Measurements from ENCODE around the gene RAI1. TPM values are rescaled to one million over a fixed set of nuclear protein-coding genes. Genes with fewer than 3 reads are reported as not detected.

Gene RAI1
- polyA plus RNA-seq, 6 donors from 2014 or later, result 1.9 to 3.8 (median 2.6) TPM

- peaks cover 16 to 22% (median 19%) of the 10 kb centered on the region in 3 donors for H3K4me1 Mint-ChIP-seq
- no peak for ATAC-seq (ENCODE audit: low read depth in 2 of 2)
- no peak overlapping the region for H3K4me3 Mint-ChIP-seq
These were observed 13.3 kb upstream of the RAI1 start for GRCh38 chr17:17667947-17668346.

GRCh38 chr17:17668358-17668757, 12.9 kb upstream of the RAI1 start:
- no peaks in the 10 kb centered on the region for H3K9me3 Mint-ChIP-seq
- H3K4me1 Mint-ChIP-seq, result peaks cover 12 to 21% (median 16%) of the 10 kb centered on the region in 3 donors
- ATAC-seq (ENCODE audit: low read depth in 2 of 2), result no peak
- H3K27ac Mint-ChIP-seq, result peak overlapping the region in 1 of 6 donors; percentile 52
- no peaks in the 10 kb centered on the region for H3K36me3 Mint-ChIP-seq
- peaks cover 0 to 8% (median 0%) of the 10 kb centered on the region in 3 donors for H3K27me3 Mint-ChIP-seq
- H3K4me3 Mint-ChIP-seq, result no peak overlapping the region
- DNase-seq, result no peak

More at GRCh38 chr17:17667947-17668346, 13.3 kb upstream of the RAI1 start:
- no peaks in the 10 kb centered on the region for H3K36me3 Mint-ChIP-seq
- DNase-seq, result no peak
- H3K27me3 Mint-ChIP-seq, result peaks cover 0 to 12% (median 0%) of the 10 kb centered on the region in 3 donors
- no peaks in the 10 kb centered on the region for H3K9me3 Mint-ChIP-seq
- H3K27ac Mint-ChIP-seq, result peak overlapping the region in 1 of 6 donors; percentile 3

DNA sequence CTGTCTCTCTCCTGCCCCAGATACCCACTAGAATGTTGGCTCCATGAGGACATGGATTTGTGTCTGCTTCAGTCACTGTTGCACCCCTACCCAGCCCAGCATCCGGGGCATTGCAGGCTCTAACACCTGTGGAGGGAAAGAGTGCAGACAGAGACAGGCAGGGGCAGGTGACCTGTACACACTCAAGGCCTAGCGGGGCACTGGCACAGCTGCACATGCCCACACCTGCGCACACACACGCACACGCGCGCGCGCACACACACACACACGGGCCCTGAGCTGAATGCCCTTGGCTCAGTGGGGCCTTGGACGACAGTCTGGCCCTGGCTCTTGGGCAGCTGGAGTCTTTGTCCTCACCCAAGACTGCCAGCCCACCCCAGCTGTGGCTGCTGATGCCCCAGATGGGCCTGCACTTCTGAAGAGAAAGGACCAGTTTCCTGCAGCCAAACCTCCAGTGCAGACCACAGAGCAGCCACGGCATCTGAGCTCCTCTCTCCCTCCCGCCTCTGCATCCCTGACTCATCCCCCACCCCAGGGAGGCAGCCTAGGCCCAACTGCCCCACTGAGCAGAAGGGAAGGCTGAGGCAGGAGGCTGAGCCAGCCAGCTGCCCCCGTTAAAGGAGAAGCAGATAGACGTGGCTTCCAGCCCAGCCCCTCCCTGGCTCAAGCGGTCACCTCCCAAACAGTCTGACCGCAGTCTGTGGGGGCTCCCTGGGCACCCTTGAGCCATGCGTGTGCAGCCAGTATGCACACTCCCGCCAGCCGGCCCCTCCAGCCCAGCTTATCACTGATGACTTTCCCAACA, 12.3 kb upstream of the RAI1 start:
- no peak for ATAC-seq (ENCODE audit: low read depth in 2 of 2)
- H3K27ac Mint-ChIP-seq, result no peak overlapping the region
- H3K4me3 Mint-ChIP-seq, result peak overlapping the region in 1 of 8 donors; percentile 15
- no peaks in the 10 kb centered on the region for H3K36me3 Mint-ChIP-seq
- no peaks in the 10 kb centered on the region for H3K9me3 Mint-ChIP-seq
- no peak for DNase-seq
- H3K27me3 Mint-ChIP-seq, result peaks cover 0 to 10% (median 0%) of the 10 kb centered on the region in 3 donors
- peaks cover 8 to 16% (median 11%) of the 10 kb centered on the region in 3 donors for H3K4me1 Mint-ChIP-seq

DNA sequence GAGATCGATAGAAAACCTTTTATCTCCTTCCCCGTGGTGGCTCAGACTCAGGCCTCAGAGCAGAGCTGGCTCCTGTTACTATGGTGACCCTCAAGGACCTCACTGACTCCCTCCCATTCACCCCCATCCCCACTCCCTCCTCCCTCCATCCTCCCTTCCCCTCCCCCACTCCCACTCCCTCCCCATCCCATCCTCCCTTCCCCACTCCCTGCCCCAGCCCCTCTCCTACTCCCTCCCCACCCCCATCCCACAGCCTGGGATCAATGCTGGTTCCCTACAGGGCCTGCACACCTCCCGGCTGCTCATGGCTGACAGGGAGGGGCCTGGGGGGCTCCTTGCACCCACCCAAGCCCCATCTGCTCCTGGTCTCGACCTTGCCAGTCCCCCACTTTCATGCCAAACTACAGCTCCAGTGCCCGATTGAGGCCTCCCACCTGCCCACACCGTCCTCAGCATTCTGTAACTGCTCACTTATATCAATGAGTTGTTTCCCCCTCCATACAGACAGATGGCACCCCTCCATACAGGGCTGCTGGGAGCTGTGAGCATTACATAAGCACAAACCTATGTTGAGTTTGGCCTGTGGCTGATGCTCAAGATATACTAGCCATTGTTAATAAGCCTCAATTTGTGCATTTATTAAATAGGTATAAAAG, 11.6 kb upstream of the RAI1 start:
- DNase-seq, result no peak
- Mint-ChIP-seq H3K9me3 (no peaks in the 10 kb centered on the region), H3K36me3 (no peaks in the 10 kb centered on the region), H3K4me3 (no peak overlapping the region), H3K27me3 (peaks cover 0 to 10% (median 0%) of the 10 kb centered on the region in 3 donors), H3K27ac (no peak overlapping the region), H3K4me1 (peaks cover 8 to 16% (median 11%) of the 10 kb centered on the region in 3 donors)
- ATAC-seq (ENCODE audit: low read depth in 2 of 2), result no peak

DNA sequence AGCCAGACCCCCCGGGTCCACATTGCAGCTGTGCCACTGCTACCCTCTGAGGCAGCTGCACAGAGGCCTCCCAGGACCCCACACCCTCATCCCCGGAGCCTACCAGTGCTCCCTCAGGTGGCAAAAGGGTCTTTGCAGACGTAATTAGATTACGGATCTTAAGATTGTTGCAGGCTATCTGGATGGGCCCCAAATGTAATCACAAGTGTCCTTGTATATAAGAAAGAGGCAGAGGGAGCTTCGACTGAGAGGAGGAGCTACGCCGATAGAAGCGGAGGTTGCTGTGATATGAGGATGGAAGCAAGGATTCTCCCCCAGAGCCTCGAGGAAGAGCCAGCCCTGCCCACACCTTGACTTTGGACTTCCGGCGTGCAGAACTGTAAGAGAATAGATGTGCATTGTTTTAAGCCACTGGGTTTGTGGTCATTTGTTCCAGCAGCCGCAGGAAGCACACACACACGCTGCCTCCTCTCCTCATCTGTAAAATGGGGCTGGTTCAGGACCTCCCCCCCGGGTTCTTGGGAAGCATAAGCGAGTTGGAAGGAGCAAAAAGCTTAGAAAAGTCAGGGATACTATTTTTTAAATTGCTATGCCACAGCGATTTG, 10.5 kb upstream of the RAI1 start:
- Mint-ChIP-seq H3K4me1 (peaks cover 8 to 16% (median 13%) of the 10 kb centered on the region in 3 donors), H3K9me3 (no peaks in the 10 kb centered on the region), H3K4me3 (no peak overlapping the region), H3K36me3 (no peaks in the 10 kb centered on the region), H3K27me3 (peaks cover 0 to 10% (median 0%) of the 10 kb centered on the region in 3 donors), H3K27ac (peak overlapping the region in 2 of 6 donors; percentile 10 to 39)
- ATAC-seq (ENCODE audit: low read depth in 2 of 2), result no peak
- no peak for DNase-seq

DNA sequence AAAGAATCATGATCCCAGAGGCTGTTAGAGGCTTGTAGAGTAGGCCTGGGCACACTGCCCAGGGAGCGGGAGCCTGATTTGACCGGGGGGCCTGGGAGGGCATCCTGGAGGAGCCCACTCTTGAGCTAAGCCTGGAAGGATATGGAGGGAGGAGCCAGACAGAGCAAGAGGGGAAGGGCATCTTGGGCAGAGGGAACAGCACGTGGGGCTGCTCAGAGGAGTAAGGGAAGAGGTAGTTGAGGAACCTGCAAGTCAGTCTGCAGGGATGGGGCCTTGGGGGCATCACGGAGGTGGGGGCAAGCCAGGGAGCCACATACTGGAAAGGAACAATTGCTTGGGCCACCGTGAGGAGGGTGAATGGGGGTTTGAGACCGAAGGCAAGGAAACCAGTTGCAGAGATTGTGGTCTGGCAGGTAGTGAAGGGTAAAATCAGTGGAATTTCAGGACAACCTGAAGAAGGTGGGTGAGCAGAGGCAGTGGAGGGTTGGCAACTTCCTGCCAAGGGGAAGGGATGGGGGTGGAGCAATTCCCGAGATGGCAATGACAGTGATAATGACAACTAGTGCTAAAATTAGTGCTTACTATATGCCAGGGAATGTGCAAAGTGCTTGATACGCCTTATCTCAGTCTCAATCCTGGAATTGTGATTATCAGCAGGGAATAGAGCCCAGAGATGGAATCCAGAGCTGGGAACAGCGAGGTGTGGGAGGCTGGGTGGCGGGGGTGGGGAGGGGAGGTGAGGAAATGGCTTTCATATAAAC, 9.7 kb upstream of the RAI1 start:
- H3K4me1 Mint-ChIP-seq, result peaks cover 15 to 23% (median 21%) of the 10 kb centered on the region in 3 donors
- peak overlapping the region in 1 of 6 donors; percentile 53 for H3K27ac Mint-ChIP-seq
- no peak for DNase-seq
- no peak for ATAC-seq (ENCODE audit: low read depth in 2 of 2)
- H3K9me3 Mint-ChIP-seq, result no peaks in the 10 kb centered on the region
- no peaks in the 10 kb centered on the region for H3K36me3 Mint-ChIP-seq
- peaks cover 0 to 10% (median 0%) of the 10 kb centered on the region in 3 donors for H3K27me3 Mint-ChIP-seq
- peak overlapping the region in 1 of 8 donors; percentile 8 for H3K4me3 Mint-ChIP-seq

GRCh38 chr17:17672453-17673368, 8.5 kb upstream of the RAI1 start:
- H3K4me3 Mint-ChIP-seq, result peak overlapping the region in 1 of 8 donors; percentile 76
- peaks cover 0 to 10% (median 0%) of the 10 kb centered on the region in 3 donors for H3K27me3 Mint-ChIP-seq
- ATAC-seq (ENCODE audit: low read depth in 2 of 2) (peak in 1 of 2 donors; percentile 37), DNase-seq (no peak)
- H3K36me3 Mint-ChIP-seq, result no peaks in the 10 kb centered on the region
- H3K9me3 Mint-ChIP-seq, result no peaks in the 10 kb centered on the region
- H3K27ac Mint-ChIP-seq, result peak overlapping the region in 1 of 6 donors; percentile 10
- H3K4me1 Mint-ChIP-seq, result peaks cover 16 to 23% (median 23%) of the 10 kb centered on the region in 3 donors

GRCh38 chr17:17675416-17675815, 5.8 kb upstream of the RAI1 start:
- no peak overlapping the region for H3K4me3 Mint-ChIP-seq
- H3K27ac Mint-ChIP-seq, result no peak overlapping the region
- no peaks in the 10 kb centered on the region for H3K36me3 Mint-ChIP-seq
- ATAC-seq (ENCODE audit: low read depth in 2 of 2) (no peak), DNase-seq (no peak)
- H3K4me1 Mint-ChIP-seq, result peaks cover 16 to 23% (median 21%) of the 10 kb centered on the region in 3 donors
- H3K9me3 Mint-ChIP-seq, result no peaks in the 10 kb centered on the region
- peaks cover 4 to 10% (median 7%) of the 10 kb centered on the region in 3 donors for H3K27me3 Mint-ChIP-seq

- peak in 1 of 2 donors; percentile 3 for ATAC-seq (ENCODE audit: low read depth in 2 of 2)
- peak overlapping the region in 5 of 6 donors; percentile 15 to 75 (median 39) for H3K27ac Mint-ChIP-seq
- peaks cover 4 to 10% (median 7%) of the 10 kb centered on the region in 3 donors for H3K27me3 Mint-ChIP-seq
- no peaks in the 10 kb centered on the region for H3K36me3 Mint-ChIP-seq
- H3K4me1 Mint-ChIP-seq, result peaks cover 16 to 28% (median 21%) of the 10 kb centered on the region in 3 donors
- DNase-seq, result no peak
- no peaks in the 10 kb centered on the region for H3K9me3 Mint-ChIP-seq
- peak overlapping the region in 2 of 8 donors; percentile 9 to 56 for H3K4me3 Mint-ChIP-seq
These were observed 5.2 kb upstream of the RAI1 start for GRCh38 chr17:17675925-17676534.

DNA sequence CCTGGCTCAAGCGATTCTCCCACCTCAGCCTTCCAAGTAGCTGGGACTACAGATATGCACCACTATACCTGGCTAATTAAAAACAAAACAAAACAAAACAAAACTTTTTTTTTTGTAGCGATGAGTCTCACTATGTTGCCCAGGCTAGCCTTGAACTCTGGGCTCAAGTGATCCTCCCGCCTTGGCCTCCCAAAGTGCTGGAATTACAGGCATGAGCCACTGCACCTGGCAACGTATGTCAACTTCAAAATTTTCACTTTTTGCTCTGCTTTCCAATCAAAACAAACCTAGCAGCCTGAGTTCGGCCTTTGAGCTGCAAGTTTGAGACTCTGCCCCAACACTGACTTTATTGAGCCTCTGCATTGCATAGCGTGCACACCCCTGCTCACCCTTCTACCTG, 4.5 kb upstream of the RAI1 start:
- no peak overlapping the region for H3K4me3 Mint-ChIP-seq
- DNase-seq (no peak), ATAC-seq (ENCODE audit: low read depth in 2 of 2) (no peak)
- H3K27ac Mint-ChIP-seq, result peak overlapping the region in 4 of 6 donors; percentile 70 to 91 (median 73)
- no peaks in the 10 kb centered on the region for H3K9me3 Mint-ChIP-seq
- no peaks in the 10 kb centered on the region for H3K36me3 Mint-ChIP-seq
- H3K4me1 Mint-ChIP-seq, result peaks cover 16 to 28% (median 19%) of the 10 kb centered on the region in 3 donors
- H3K27me3 Mint-ChIP-seq, result peaks cover 4 to 7% (median 5%) of the 10 kb centered on the region in 3 donors

DNA sequence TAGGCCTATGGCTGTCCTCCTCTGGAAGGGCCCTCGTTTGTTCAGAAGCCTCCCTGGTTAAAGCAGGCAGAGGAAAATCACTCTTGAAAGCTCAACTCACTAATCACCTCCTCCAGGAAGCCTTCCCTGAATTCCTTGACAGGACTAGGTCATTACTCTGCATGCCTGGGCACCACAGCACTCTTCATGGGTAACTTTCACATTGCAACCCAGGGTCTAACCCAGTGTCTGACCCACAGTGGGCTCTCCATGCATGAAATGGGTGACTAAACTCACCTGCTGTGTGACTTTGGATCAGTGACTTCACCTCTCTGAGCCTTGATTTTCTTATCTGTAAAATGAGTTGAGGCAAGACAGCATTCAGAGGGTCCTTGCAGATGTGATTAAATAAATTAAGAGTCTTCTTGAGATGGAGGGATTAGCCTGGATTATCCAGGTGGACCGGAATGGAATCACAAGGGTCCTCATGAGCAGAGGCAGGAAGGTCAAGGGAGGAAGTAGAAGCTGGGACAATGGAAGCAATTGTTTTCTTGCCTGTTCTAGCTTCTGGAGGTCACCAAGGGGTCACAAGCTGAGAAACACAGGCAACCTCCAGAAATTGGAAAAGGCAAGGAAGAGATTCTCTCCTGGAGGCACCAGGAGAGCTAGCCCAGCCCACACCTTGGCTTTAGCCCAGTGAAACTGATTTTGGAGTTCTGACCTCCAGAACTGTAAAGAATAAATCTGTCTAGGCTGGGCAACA, 3.8 kb upstream of the RAI1 start:
- no peaks in the 10 kb centered on the region for H3K9me3 Mint-ChIP-seq
- peaks cover 4 to 7% (median 5%) of the 10 kb centered on the region in 3 donors for H3K27me3 Mint-ChIP-seq
- DNase-seq (no peak), ATAC-seq (ENCODE audit: low read depth in 2 of 2) (no peak)
- H3K36me3 Mint-ChIP-seq, result no peaks in the 10 kb centered on the region
- peak overlapping the region in 1 of 8 donors; percentile 16 for H3K4me3 Mint-ChIP-seq
- H3K4me1 Mint-ChIP-seq, result peaks cover 12 to 22% (median 14%) of the 10 kb centered on the region in 3 donors
- H3K27ac Mint-ChIP-seq, result peak overlapping the region in 1 of 6 donors; percentile 12
